IMR-90 (cell line): ENCODE results near the gene MORC1. TPM values are rescaled to one million over a fixed set of nuclear protein-coding genes. Genes with fewer than 3 reads are reported as not detected.

Experiments
- ATAC-seq: fragments of 200-7000 bp; cut with Tn5 transposase; 2 replicates; pipeline ENCODE4 v1.9.1; 2020; ENCODE audit warnings: low read depth, mild to moderate bottlenecking, moderate library complexity
- BruUV-seq: library from RNA; stranded (reverse); fragments of 400-500 nt; replicated peaks from 2 replicates; lab custom pipeline; 2021; lab: Mats Ljungman, UMichigan
- CTCF ChIA-PET: fragments of 300-600 bp; formaldehyde crosslinking; extraction: SDS; loops from one replicate; lab custom pipeline; 2021; ENCODE audit warnings: antibody characterized with exemption; lab: Yijun Ruan, JAX
- POLR2A ChIA-PET: fragments of 300-600 bp; sonication (Branson Sonifier 250); formaldehyde crosslinking; loops from one replicate; lab custom pipeline; 2022; ENCODE audit warnings: antibody characterized with exemption; ENCODE audit not compliant: unreplicated experiment; lab: Charles Lee
- DNase-seq: peaks from one replicate; pipeline ENCODE4 v3.0.0; 2013
- H2AFZ ChIP-seq: replicated peaks from 2 replicates; pipeline ENCODE3; 2013; ENCODE audit warnings: low read length, mild to moderate bottlenecking; ENCODE audit not compliant: poor library complexity
- H2AK5ac ChIP-seq: 2 replicates; pipeline ENCODE4 v1.6.1; 2013; ENCODE audit warnings: low read depth, low read length, inconsistent platforms
- H2AK9ac ChIP-seq: replicated peaks from 2 replicates; pipeline ENCODE3; 2013; ENCODE audit warnings: mild to moderate bottlenecking, low read depth, low read length, moderate library complexity; ENCODE audit not compliant: poor library complexity
- H2BK120ac ChIP-seq: 2 replicates; pipeline ENCODE4 v1.6.1; 2013; ENCODE audit warnings: low read depth, low read length, inconsistent platforms
- H2BK15ac ChIP-seq: 3 replicates; pipeline ENCODE4 v1.6.1; 2013; ENCODE audit warnings: low read depth, low read length, inconsistent platforms
- H2BK20ac ChIP-seq: 2 replicates; pipeline ENCODE4 v1.6.1; 2013; ENCODE audit warnings: low read depth, mild to moderate bottlenecking, inconsistent platforms, low read length, moderate library complexity
- H2BK5ac ChIP-seq: 2 replicates; pipeline ENCODE4 v1.6.1; 2013; ENCODE audit warnings: mild to moderate bottlenecking, low read depth, low read length, inconsistent platforms; ENCODE audit not compliant: poor library complexity, severe bottlenecking
- H3K14ac ChIP-seq: replicated peaks from 2 replicates; pipeline ENCODE4 v1.6.1; 2013; ENCODE audit warnings: low read depth, low read length, inconsistent platforms
- H3K18ac ChIP-seq: 2 replicates; pipeline ENCODE4 v1.6.1; 2013; ENCODE audit warnings: low read depth, low read length, control low read depth
- H3K23ac ChIP-seq: 2 replicates; pipeline ENCODE4 v1.6.1; 2013; ENCODE audit warnings: low read depth, low read length, inconsistent platforms
- H3K27ac ChIP-seq: 2 replicates; pipeline ENCODE4 v1.5.1; 2013; ENCODE audit warnings: mild to moderate bottlenecking, control low read depth, low read length; ENCODE audit not compliant: insufficient read depth
- H3K27me3 ChIP-seq: 2 replicates; pipeline ENCODE4 v1.6.1; 2013; ENCODE audit warnings: low read length; ENCODE audit not compliant: control insufficient read depth, insufficient read depth
- H3K36me3 ChIP-seq: 2 replicates; pipeline ENCODE4 v1.6.1; 2013; ENCODE audit warnings: low read length, mixed read lengths; ENCODE audit not compliant: control insufficient read depth, insufficient read depth
- H3K4ac ChIP-seq: 2 replicates; pipeline ENCODE4 v1.6.1; 2013; ENCODE audit warnings: low read depth, low read length, inconsistent platforms
- H3K4me1 ChIP-seq: 2 replicates; pipeline ENCODE4 v1.6.1; 2013; ENCODE audit warnings: low read length, mixed read lengths; ENCODE audit not compliant: control insufficient read depth, insufficient read depth
- H3K4me2 ChIP-seq: 2 replicates; pipeline ENCODE4 v1.6.1; 2013; ENCODE audit warnings: low read depth, mild to moderate bottlenecking, control low read depth, low read length, moderate library complexity
- H3K4me3 ChIP-seq: 2 replicates; pipeline ENCODE4 v1.5.1; 2013; ENCODE audit warnings: low read depth, mild to moderate bottlenecking, control low read depth, low read length, moderate library complexity; ENCODE audit not compliant: insufficient read depth
- H3K56ac ChIP-seq: 2 replicates; pipeline ENCODE4 v1.6.1; 2013; ENCODE audit warnings: low read length, inconsistent platforms; ENCODE audit not compliant: insufficient read depth; ENCODE audit errors: extremely low read depth
- H3K79me1 ChIP-seq, 2 experiments: 2 replicates each; pipeline ENCODE4 v1.6.1; 2013; ENCODE audit warnings: low read length in 2 of 2, inconsistent platforms in 1 of 2, low read depth in 1 of 2
- H3K9ac ChIP-seq: 2 replicates; pipeline ENCODE4 v1.6.1; 2013; ENCODE audit warnings: low read depth, low read length, control low read depth
- H3K9me1 ChIP-seq: 2 replicates; pipeline ENCODE4 v1.6.1; 2013; ENCODE audit warnings: low read length, inconsistent platforms; ENCODE audit not compliant: insufficient read depth
- H3K9me3 ChIP-seq: 2 replicates; pipeline ENCODE4 v1.6.1; 2013; ENCODE audit warnings: low read length; ENCODE audit not compliant: control insufficient read depth, insufficient read depth
- H4K20me1 ChIP-seq: 2 replicates; pipeline ENCODE4 v1.6.1; 2013; ENCODE audit warnings: low read length, inconsistent platforms; ENCODE audit not compliant: insufficient read depth
- H4K5ac ChIP-seq: 2 replicates; pipeline ENCODE4 v1.6.1; 2013; ENCODE audit warnings: mild to moderate bottlenecking, low read depth, low read length, control low read depth
- H4K8ac ChIP-seq, 2 experiments: 2 replicates each; pipeline ENCODE4 v1.6.1; 2013; ENCODE audit warnings: low read depth in 2 of 2, low read length in 2 of 2, control low read depth in 1 of 2, inconsistent platforms in 1 of 2
- H4K91ac ChIP-seq: 2 replicates; pipeline ENCODE4 v1.6.1; 2013; ENCODE audit warnings: low read depth, low read length, inconsistent platforms; ENCODE audit not compliant: insufficient read depth
- BHLHE40 ChIP-seq: fragments of 150-350 bp; IDR thresholded peaks from 2 replicates; pipeline ENCODE4 v1.6.1; 2016; ENCODE audit warnings: mild to moderate bottlenecking, low read depth, low read length
- CEBPB ChIP-seq: IDR thresholded peaks from 2 replicates; pipeline ENCODE4 v1.6.1; 2012; ENCODE audit warnings: low read depth, low read length, improper control_type of control experiment
- CHD1 ChIP-seq: IDR thresholded peaks from 2 replicates; pipeline ENCODE4 v1.6.1; 2012; ENCODE audit warnings: low read depth, low read length, improper control_type of control experiment
- CTCF ChIP-seq: conservative IDR thresholded peaks from 2 replicates; pipeline ENCODE4 v1.5.1; 2012; ENCODE audit warnings: mild to moderate bottlenecking, low read depth, low read length, improper control_type of control experiment
- FOS ChIP-seq: fragments of 150-350 bp; IDR thresholded peaks from 2 replicates; pipeline ENCODE4 v1.6.1; 2016; ENCODE audit warnings: low read depth, low read length
- MAFK ChIP-seq: IDR thresholded peaks from 2 replicates; pipeline ENCODE4 v1.6.1; 2012; ENCODE audit warnings: low read depth, low read length, improper control_type of control experiment
- MAZ ChIP-seq: IDR thresholded peaks from 2 replicates; pipeline ENCODE4 v1.6.1; 2012; ENCODE audit warnings: low read depth, mild to moderate bottlenecking, low read length, improper control_type of control experiment, moderate library complexity, borderline replicate concordance
- MXI1 ChIP-seq: IDR thresholded peaks from 2 replicates; pipeline ENCODE4 v1.6.1; 2012; ENCODE audit warnings: low read depth, mild to moderate bottlenecking, low read length, moderate library complexity, borderline replicate concordance
- NFE2L2 ChIP-seq: fragments of 150-350 bp; IDR thresholded peaks from 2 replicates; pipeline ENCODE4 v1.6.1; 2016; ENCODE audit warnings: low read depth, mild to moderate bottlenecking, low read length
- POLR2A ChIP-seq: IDR thresholded peaks from 2 replicates; pipeline ENCODE4 v1.6.1; 2012; ENCODE audit warnings: mild to moderate bottlenecking, low read depth, low read length
- RAD21 ChIP-seq: IDR thresholded peaks from 2 replicates; pipeline ENCODE4 v1.6.1; 2012; ENCODE audit warnings: low read length, improper control_type of control experiment
- RCOR1 ChIP-seq: IDR thresholded peaks from 2 replicates; pipeline ENCODE4 v1.6.1; 2012; ENCODE audit warnings: mild to moderate bottlenecking, low read length, improper control_type of control experiment; ENCODE audit not compliant: insufficient replicate concordance
- RFX5 ChIP-seq: IDR thresholded peaks from 2 replicates; pipeline ENCODE4 v1.8.0; 2012; ENCODE audit warnings: low read depth, mild to moderate bottlenecking, low read length, moderate library complexity
- SMC3 ChIP-seq: fragments of 150-350 bp; IDR thresholded peaks from 2 replicates; pipeline ENCODE4 v1.6.1; 2016; ENCODE audit warnings: low read depth, mild to moderate bottlenecking, antibody characterized with exemption, low read length, moderate library complexity
- USF2 ChIP-seq: fragments of 150-350 bp; IDR thresholded peaks from 2 replicates; pipeline ENCODE4 v1.6.1; 2017; ENCODE audit warnings: mild to moderate bottlenecking, antibody characterized with exemption, low read length, low read depth
- WGBS, 2 experiments: methylation state at CpG; one replicate each; pipeline versions ENCODE4 v1.1.5 to v1.1.7; 2013; ENCODE audit warnings: missing lambda C conversion rate in 2 of 2; ENCODE audit not compliant: insufficient read length in 1 of 2; ENCODE audit errors: extremely low coverage in 2 of 2; 5-methylcytosine and 5-hydroxymethylcytosine counted together
- dilution Hi-C: fragments of 300-500 bp; cut with HindIII; formaldehyde crosslinking; loops from one replicate; pipeline ENCODE4 v1.14.3; 2018; ENCODE audit warnings: low sequenced_read_pairs; ENCODE audit not compliant: unreplicated experiment
- in situ Hi-C: fragments of 300-500 bp; cut with MboI; formaldehyde crosslinking; loops from 3 replicates; pipeline ENCODE4 v1.14.3; 2019; ENCODE audit warnings: low sequenced_read_pairs, inconsistent platforms, mixed read lengths
- intact Hi-C: fragments of 100-400 bp; cut with micrococcal nuclease; formaldehyde crosslinking; loops from 2 replicates; pipeline ENCODE4 v1.10.0; 2022
- polyA plus RNA-seq, 3 experiments: library from polyadenylated mRNA; depleted of rRNA; stranded (reverse); fragments of >200 nt; gene quantifications; 2 replicates each; pipeline ENCODE4 v1.2.3, GENCODE V29; 2012; ENCODE audit warnings: low replicate concordance in 1 of 3
- total RNA-seq: library from RNA; depleted of rRNA; stranded (reverse); fragments of >200 nt; gene quantifications from 2 replicates; pipeline ENCODE4 v1.2.3, GENCODE V29; 2012
- TF ChIP-seq, protein P1 (sequence below): fragments of 150-350 bp; IDR thresholded peaks from 2 replicates; pipeline ENCODE4 v1.6.1; 2016; ENCODE audit warnings: low read depth, mild to moderate bottlenecking, low read length, moderate library complexity, borderline replicate concordance

The MORC1 gene
- total and polyA plus RNA-seq, 2 of the 4 experiments (the other 2 are of a cell fraction): not detected

DNA sequence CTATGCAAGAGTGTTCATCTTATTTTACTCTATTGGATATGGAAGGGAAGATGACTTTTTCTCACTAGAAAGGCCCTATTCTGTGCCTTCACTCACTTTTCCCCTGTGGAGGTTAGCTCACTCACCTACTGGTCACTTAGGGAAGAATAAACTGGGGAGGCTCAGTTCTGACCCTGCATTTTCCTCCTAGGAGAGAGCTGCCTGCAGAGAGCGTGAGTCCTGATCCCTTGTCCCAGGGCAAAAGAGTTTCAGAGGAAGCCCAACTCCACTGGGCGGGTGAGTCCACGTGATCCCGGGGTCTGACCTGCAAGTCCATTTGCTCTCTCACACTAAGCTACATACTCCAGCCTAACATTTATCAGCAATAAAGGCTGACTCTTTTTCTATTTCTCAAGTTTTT, 8.4 kb downstream of the MORC1 start:
- ChIA-PET CTCF (no interaction called here), POLR2A (no interaction called here)
- ATAC-seq (no peak), DNase-seq (no peak)
- Histone ChIP-seq H3K9me1 (no peaks in the 10 kb centered on the region), H3K14ac (no peak overlapping the region), H2BK20ac (no peak overlapping the region), H3K18ac (no peak overlapping the region), H3K27ac (no peak overlapping the region), H3K56ac (no peak overlapping the region), H3K4me2 (no peak overlapping the region), H3K23ac (no peak overlapping the region), H3K79me1 (no peaks in the 10 kb centered on the region), H3K36me3 (no peaks in the 10 kb centered on the region), H3K4me3 (no peak overlapping the region), H2AFZ (no peak overlapping the region), H4K8ac (no peak overlapping the region), H4K20me1 (no peaks in the 10 kb centered on the region), H2BK120ac (no peak overlapping the region), H3K9ac (no peak overlapping the region), H2BK5ac (no peak overlapping the region), H3K4me1 (no peaks in the 10 kb centered on the region), H4K5ac (no peak overlapping the region), H2BK15ac (no peak overlapping the region), H2AK9ac (no peak overlapping the region), H3K27me3 (no peaks in the 10 kb centered on the region), H3K4ac (no peak overlapping the region), H2AK5ac (no peak overlapping the region), H4K91ac (no peak overlapping the region), H3K9me3 (0 out of 2 replicates have a peak, but pooled peaks cover 2% of the 10 kb centered on the region)
- no peak for TF ChIP-seq CEBPB
- TF ChIP-seq RCOR1: no peak
- no peak for TF ChIP-seq POLR2A
- no peak for TF ChIP-seq RAD21
- no peak for TF ChIP-seq BHLHE40
- TF ChIP-seq MAZ: no peak
- TF ChIP-seq, protein P1, sequence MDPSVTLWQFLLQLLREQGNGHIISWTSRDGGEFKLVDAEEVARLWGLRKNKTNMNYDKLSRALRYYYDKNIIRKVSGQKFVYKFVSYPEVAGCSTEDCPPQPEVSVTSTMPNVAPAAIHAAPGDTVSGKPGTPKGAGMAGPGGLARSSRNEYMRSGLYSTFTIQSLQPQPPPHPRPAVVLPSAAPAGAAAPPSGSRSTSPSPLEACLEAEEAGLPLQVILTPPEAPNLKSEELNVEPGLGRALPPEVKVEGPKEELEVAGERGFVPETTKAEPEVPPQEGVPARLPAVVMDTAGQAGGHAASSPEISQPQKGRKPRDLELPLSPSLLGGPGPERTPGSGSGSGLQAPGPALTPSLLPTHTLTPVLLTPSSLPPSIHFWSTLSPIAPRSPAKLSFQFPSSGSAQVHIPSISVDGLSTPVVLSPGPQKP: no peak
- TF ChIP-seq MXI1: no peak
- TF ChIP-seq CTCF: no peak
- TF ChIP-seq SMC3: no peak
- no peak for TF ChIP-seq NFE2L2
- no peak for TF ChIP-seq RFX5
- TF ChIP-seq CHD1: no peak
- no peak for TF ChIP-seq USF2
- no peak for TF ChIP-seq MAFK
- TF ChIP-seq FOS: no peak
- BruUV-seq: no TSS peak
- intact Hi-C loops: no loop called here
- dilution Hi-C loops: no loop called here
- in situ Hi-C loops: no loop called here
- no CpG with 5 or more reads among the region's 4 CpGs for WGBS, 2 experiments
